Stimulated activated CD4-positive, alpha-beta T cell treated with anti-CD3 and anti-CD28 coated beads, TNF-alpha, amount 100 ng/mL, for 48 hours (primary cell): ENCODE results near the gene EEA1.

ENCODE experiments used
- DNase-seq, 3 donors: peaks; one replicate each; pipeline ENCODE4 v3.0.0-alpha.2; 2020; ENCODE audit warnings: low read depth in 3 of 3

The EEA1 gene

DNA sequence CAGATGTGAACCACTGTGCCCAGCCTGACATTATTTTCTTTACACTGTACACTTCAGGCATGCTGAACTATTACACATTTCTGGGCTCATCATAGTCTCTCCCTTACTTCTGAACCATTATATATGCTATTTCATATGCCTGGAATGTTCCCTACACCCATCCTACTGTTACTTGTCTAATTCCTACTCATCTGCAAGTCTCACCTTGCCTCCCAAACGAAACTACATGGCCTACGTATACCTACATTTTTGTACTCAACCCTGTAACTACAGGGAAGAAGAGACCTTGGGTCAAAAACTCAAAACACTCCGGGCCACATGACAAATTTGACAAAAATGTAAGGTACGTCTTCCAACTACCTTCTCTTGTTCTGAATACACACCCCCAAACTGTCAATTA lies 9.5 kb upstream of the EEA1 start:
- DNase-seq, result no peak

DNA sequence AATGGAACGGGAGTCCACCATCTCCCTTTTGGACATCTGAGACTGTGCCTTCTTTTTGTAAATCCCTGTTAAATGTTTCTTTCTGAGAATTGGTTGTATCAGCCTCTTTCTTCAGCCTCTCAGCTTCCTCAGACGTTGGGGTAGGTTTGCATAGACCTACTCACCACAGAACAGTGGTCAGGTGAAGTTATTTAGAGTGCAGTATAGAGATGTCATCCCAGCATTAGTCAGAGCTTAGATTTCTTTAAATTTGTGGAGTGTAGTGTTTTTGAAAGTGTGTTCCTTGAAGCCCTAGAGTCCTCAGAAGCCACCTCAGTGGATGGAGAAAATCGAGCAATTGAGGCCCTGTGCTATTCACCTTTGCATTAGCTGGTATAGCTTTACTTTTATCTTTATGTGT lies 8.9 kb upstream of the EEA1 start:
- no peak for DNase-seq

DNA sequence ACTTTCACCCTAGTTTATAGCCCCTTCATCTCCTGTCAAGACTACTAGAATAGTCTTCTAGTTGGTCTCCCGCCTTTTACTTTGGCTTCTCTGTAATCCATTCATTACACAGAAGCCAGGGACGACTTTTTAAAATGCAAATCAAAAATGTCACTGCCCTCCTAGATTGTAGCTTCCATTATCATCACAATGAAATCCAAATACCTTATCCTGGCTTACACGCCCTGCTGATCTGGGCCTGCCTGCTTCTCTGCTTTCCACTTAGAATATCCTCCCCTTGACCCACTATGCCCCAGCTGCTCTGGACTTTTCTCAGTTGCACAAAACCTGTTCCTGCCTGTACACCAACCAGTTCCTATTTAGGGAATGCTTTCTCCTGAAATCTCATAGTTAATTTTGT lies 4.5 kb upstream of the EEA1 start:
- no peak for DNase-seq

DNA sequence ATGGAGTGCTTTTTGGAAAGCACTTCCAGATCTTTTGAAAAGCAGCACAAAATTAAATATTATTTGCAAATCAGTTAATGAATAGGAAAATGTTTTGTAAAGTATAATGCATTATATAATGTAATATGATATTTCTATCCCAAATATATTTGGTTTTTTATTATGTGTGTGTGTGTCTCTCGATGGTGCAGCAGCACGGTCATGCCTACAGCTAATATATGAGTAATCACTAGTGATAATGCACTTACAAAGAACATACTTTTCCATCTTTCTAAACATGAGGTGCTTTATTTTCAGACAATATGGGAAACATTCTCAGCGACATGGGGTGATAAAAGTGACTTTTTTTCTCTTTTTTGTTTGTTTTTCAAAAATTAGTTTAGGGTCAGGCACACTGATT lies 1.3 kb upstream of the EEA1 start:
- no peak for DNase-seq

DNA sequence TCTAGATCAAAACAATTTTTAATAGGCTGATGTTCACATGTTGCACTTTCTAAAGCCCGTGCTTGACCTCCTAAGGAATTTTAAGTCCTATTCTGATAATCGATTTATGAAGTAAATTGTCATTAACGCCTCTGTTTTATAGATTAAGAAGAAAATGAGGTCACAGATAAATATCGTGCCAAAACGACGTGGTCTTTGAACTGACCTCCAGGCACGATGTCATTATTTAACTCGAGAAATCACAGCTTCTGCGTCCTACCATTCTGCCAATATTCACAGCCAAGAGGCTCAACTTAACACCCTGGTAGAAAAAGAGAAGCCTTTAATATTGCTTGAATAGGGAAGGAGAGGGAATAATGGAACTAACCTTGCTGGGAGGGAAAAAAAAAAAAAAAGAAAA lies 888 bp upstream of the EEA1 start:
- DNase-seq, result no peak

DNA sequence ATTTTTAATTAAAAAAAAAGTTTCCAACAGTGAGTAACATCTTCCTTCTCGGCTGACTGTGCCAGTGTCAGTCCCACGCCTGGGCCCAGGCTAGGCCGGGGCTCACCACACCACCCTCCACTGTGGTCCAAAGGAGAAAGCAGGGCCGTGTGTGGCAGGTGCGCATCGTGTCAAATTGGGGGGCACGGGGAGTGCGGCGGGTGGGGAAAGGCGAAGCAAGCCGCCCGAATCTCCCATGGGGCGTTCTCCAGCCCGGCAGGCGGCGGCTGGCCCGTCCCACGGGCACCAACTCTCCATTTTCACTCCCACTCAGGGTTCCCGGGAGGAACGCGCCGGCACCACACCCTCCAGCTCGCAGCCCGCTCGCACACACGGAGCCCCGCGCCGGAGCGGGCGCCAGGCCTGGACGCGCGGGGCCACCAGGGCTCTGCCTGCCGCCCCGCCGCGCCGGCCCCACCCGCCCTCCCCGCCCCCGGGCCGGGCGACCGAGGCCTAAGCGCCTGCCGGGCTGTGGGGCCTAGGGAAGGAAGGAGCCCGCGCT lies 604 bp downstream of the EEA1 start:
- peak; percentile 21 to 61 (median 45) for DNase-seq

DNA sequence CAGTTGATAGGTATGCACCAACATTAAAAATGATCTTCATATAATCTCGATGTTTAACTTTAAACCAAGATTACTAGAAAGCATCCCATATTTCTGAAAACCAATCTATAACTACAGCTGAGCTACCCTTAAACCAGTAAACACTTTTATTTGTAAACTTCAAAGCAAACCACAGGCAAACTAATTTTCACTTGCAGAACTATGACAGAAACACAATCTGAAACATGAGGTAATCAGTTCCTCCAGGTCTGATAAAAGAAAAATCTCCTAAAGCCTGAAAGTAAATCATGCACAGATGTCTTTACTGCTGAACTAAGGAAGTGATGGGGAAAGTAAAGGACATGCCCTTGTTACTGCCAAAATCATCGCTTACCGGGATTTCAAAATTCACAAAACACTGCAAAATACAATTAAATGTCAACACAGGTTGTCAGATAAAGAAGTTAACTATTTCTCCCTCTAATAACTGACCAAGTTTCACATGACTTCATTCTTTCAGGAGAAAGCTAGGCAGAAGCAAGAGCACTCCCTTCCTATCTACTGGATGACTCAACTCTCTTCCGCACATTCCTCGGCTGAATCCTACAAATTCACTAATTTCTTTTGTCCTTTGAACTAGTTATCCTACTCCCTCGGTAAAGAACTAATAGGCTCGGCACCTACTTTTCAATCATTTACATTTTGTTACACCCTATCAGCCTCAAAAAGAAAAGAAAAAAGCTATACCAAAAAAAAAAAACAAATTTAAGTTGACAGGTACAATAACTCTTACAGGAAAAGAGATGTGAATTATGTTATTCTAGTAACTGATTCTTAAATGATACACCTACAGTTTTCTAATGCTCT lies 1.4 kb downstream of the EEA1 start:
- DNase-seq, result no peak

DNA sequence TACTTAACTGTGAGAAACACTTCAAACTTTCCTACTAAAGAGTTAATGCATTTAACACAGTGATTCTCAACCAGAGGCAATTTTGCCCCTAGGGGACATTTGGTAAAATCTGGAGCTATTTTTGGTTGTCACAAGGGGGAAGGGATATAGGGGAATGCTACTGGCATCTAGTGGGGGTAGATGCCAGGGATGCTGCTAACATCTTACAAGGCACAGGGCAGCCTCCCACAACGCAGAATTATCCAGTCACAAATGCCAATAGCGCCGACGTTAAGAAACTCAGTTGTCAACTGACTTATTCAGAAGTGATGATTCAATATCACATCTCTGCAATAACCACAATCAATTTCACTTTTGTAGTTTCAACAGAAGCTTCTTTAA lies 2.0 kb downstream of the EEA1 start:
- peak; percentile 35 to 54 (median 44) for DNase-seq

DNA sequence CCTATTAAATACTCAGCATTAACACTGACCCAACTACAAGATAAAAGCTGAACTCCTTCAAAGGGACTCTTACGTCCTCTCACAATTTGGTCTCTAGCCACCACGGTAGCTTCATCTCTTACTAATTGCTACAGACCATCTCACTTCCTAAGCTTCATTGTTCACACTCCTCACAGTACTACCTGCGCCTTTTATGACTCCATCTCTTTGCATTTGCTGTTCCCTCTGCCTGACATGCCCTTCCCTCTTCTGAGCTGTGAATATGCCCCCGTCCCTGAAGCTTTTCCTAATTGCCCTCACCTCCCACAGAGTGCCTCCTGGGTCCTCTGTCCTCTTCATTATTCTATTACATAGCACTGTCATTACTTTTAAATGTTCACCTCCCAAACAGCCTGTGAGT lies 2.5 kb downstream of the EEA1 start:
- DNase-seq, result no peak

DNA sequence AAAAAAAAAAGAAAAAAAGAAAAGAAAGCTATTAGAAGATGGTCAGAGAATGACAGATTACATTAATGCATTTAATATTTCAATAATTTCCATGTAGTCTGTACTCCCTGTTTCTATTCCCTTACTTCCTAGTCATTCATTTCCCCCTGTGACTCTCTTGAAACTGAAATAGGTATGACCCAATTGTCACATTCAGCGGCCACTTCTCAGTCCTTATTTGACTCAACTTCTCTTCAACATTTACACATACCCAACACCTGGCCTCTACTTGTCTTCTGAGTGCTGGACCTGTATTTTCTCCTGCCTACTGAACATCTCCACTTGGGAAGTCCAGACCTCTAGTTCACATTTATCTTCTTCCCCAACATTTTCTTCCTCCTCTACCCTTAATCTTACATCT lies 7.2 kb downstream of the EEA1 start:
- DNase-seq, result no peak

DNA sequence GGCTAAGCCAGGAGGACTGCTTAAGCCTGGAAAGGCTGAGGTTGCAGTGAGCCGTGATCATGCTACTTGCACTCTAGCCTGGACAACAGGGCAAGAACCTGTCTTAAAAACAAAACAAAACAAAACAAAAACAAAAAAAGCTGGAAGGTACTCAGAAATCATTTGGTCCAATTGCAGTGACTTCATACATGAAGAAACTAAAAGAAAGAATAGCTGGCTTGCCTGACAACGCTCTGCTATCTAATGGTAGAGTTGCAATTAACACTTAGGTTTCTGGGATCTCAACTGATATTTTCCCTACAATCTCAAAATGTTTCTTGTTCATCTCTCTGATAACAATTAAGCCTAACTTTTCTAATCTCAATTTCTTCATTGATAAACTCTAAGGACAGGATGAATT lies 13.7 kb downstream of the EEA1 start:
- no peak for DNase-seq

DNA sequence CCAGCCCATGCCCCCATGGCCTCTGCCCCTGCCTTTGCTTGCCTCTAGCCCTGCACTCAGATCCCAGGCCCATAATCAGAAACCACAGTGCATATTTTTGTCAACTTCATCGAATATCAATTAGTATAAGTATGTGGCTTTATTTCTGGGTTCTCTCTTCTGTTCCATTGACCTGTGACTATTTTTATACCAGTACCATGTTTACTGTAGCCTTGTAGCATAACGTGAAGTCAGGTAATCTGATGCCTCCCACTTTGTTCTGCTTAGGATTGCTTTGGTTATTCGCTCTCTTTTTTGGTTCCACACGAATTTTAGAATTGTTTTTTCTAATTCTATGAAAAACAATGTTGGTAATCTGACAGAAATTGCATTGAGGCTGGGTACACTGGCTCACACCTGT lies 14.9 kb downstream of the EEA1 start:
- DNase-seq, result no peak

DNA sequence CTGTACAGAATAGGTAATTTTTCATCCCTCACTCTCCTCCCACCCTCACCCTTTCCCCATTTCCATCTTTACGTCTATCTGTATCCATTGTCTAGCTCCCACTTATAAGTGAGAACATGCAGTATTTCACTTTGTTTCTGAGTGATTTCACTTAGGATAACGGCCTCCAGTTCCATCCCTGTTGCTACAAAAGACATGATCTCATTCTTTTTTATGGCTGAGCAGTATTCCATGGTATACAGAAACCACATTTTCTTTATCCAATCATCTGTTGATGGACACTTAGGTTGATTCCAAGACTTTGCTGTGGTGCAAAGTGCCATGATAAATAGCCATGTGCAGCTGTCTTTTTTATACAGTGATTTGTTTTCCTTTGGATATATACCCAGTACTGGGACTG lies 16.4 kb downstream of the EEA1 start:
- DNase-seq, result no peak

DNA sequence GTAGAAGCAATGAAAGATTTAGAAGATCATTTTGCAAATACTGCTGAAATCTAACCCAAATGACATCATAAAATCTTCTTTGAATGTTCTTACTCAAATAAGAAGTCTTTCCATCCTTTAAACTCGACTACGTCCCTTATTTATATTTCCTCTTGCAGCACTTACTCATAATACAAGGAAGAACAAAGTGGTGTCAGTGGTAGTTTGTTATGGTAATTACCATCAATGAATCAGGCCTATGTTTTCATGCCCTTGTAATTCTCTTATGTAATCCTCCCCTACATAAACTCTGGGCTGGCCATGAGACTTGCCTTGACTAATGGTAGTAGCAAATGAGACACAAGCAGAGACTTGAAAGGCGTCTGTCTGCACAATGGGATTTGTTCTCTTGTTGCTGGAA lies 17.0 kb downstream of the EEA1 start:
- DNase-seq, result no peak

DNA sequence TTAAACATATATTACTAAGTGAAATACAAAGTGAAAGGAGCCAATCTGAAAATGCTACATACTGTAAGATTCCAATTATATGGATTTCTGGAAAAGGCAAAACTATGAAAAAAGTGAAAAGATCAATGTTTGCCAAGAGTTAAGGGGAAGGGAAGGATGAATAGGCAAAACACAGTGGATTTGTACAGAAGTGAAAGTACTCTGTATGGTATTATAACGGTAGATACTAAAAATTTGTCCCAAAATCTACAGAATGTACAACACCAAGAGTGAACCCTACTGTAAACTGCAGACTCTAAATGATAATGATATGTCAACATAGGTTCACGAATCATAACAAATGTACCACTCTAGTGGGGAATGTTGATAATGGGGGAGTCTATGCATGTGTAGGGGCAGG lies 17.8 kb downstream of the EEA1 start:
- DNase-seq, result no peak

DNA sequence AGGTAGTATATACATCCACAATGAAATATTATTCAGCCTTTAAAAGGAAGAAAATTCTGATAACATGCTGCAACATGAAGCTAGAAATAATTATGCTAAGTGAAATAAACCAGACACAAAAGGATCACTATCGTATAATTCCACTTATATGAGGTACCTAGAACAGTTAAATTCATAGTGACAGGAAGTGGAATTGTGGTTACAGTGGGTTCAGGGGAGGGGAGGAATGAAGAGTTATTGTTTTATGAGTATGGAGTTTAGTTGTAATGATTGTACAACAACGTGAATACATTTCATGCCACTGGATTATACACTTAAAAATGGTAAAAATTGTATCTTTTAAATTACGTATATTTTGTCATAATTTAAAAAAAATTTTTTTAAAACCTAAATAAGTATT lies 21.0 kb downstream of the EEA1 start:
- no peak for DNase-seq

DNA sequence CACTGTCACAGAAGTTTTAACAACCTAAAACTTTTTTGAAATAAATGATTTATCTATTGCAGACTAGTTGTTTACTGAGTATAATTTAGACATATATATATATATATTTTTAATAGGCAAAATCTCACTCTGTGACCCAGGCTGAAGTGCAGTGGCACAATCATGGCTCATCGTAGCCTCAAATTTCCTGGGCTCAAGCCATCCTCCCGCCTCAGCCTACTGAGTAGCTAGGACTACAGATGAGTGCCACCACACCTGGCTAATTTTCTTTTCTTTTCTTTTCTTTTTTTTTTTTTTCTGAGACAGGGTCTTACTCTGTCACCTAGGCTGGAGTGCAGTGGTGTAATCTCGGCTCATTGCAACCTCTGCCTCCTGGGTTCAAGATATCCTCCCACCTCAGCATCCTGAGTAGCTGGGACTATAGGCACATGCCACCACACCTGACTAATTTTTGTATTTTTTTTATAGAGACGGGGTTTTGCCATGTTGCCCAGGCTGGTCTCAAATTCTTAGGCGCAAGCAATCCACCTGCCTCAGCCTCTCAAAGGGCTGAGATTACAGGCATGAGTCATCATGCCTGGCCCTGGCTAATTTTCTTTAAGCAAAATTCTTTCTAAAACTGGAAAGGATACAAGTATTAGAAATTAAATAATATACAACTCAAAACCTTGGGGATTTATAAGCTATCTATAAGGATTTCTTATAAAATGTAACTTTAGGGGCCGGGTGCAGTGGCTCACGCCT lies 23.1 kb downstream of the EEA1 start:
- no peak for DNase-seq

DNA sequence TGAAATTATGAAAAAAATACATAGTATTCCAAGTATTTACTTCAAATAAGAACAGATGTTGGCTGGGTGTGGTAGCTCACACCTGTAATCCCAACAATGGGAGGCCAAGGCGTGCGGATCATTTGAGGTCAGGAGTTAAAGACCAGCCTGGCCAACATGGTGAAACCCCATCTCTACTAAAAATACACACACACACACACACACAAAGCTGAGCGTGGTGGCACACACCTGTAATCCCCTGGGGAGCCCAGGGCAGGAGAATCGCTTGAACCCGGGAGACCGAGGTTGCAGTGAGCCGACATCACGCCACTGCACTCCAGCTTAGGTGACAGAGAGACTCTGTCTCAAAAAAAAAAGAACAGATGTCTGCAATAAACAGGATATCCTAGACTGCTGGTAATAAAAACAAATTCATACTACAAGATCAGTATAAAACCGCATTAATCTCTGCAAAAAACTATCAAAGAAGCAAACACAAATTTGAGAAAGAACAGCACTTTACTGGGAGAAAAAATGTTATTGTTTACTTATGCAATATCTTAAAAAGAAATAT lies 23.8 kb downstream of the EEA1 start:
- DNase-seq, result no peak

DNA sequence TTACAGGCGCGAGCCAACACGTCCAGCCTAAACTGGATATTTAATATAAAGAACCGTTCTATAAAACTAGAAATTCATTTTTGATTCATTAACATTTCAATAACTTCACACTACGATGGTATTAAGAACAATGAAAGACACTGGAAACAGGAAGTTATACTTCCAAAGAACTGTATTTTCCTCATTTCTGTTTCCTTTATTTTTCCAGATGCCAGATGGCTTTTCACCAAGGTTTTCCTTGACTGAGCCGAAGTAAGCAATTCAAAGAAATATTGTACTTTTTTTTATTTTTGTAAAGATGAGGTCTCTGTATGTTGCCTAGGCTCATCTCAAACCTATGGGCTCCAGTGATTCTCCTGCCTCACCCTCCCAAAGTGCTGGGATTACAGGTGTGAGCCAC lies 28.2 kb downstream of the EEA1 start:
- DNase-seq, result no peak

DNA sequence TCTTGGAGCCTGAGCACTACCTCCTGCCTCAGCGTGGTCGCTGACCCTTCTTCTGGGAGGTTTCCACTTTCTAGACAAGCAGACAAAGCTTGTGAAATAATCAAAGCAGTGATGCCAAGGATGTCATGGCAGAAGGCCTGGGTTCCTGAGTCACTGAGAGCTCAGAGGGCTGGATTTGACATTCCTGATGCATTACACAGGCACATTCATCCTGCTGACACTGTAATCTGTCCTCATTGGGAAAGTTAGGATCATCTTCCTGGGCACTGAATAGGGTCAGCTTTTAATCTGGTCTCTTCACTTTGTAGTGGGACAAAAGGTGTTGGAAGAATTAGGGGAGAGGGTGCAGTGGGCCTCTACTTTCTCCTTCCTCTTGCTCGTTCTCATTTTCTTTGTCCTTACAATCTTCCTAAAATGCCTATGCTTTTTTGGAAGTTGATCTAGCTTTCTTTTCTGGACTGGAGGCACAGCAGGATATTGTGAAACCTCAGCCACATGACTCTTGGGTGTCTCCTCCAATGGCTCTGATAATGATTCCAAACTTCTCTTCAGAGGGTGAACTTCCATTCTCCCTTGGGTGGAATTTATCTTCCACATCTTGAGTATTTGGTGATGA lies 29.6 kb downstream of the EEA1 start:
- no peak for DNase-seq

DNA sequence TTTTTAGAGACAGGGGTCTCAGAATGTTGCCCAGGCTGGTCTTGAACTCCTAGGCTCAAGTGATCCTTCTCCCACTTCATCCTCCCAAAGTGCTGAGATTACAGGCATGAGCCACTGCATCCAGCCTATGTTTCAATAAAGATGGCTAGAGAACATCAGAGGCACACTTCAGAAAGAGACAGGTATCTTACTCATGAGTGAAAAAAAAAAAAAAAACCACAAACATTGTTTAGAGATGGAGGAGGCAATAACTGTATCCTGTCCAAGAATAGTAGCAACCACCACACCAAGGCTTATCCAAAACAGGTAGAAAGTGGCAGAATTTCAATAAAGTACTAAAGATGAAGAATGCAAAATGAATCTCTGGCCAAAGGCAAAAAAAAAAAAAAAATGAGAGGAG lies 30.3 kb downstream of the EEA1 start:
- no peak for DNase-seq

DNA sequence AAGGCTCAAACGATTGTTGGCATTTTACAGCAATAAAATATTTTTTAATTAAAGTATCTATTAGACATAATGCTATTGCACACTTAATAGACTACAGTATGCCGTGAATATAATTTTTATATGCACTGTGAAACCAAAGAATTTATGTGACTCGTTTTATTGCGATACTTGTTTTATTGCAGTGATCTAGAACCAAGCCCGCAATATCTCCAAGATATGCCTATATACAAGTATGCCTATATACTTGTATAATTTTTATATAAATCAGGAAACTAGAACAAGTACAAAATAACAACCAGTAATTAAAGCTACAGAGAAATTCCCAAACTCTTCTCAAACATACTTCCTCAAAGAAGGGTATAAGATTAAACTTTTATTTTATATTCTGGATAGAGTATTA lies 31.3 kb downstream of the EEA1 start:
- DNase-seq, result no peak
